ENCODE measurements around the gene SLC38A8.
A peak's percentile ranks its signal among the peaks of the same experiment; 100 is the strongest.

The SLC38A8 gene

DNA sequence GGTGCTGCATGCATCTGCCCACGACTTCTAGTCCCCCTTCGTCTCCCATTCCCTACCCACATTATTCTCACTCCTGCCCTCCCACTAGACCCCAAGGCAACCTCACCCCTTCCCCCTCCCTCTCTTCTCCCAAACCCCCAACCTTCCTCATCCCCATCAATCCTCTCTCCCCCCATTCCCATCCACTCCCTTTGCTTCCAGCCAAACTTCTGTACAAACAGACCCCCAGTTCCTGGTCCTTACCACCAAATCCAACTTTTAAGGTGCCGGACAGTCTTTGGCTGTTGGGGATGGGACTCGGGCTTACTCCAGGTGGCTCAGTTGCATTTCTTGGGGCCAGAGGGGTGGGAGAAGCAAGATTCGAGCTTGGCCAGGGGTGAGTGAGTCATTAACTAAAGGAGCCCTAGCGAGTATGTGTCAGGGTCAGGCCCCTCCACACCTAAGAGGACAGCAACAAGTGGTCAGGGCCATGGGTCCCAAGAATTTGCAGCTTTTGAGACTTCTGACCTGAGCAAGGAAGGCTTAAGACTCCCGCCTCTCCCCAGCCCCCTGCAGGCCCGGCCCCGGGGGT, at the start of gene SLC38A8:
TSS of gene SLC38A8 (minus strand) at position 488 of the 571 bp plus-strand sequence. CDS start 638 bp downstream, outside the sequence.
- DNase-seq = no peak

DNA sequence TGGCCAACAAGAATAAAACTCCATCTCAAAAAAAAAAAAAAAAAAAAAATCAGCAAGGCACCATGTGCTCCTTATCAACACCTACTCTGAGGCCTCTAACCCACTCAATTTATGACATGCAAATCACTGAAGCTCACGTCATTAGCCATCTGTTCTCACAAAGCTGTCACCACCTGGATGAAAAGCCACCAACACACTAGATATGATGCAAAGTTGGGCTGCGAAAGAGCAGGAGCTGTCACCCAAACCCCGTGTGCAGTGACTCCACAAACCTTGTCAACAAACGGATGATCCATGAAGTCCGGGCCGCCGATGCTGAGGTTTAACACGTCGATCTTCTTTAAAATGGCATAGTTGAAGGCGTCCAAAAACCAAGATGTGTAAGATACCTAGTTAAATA, 48.9 kb upstream of the SLC38A8 start:
- DNase-seq = peak; percentile 38 to 64

DNA sequence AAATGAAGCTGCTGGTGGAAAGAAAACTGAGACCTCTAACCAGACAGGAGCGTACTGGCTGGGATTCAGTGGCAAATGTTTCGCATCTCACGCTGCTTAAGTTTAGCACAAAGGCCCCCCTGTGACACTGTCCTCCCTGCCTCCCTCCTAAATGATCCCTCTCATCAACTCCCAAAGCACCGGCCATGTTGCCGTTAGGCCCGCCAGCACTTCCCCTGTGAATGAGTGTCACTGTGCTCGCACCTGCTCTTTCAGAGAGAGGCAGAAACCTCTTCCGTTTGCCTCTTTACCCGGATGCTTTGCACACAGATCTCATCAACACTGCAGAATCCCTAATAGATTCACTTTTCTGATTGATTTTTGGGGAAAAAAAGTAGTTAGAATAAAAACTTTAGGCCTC, 47.6 kb upstream of the SLC38A8 start:
- DNase-seq = no peak

DNA sequence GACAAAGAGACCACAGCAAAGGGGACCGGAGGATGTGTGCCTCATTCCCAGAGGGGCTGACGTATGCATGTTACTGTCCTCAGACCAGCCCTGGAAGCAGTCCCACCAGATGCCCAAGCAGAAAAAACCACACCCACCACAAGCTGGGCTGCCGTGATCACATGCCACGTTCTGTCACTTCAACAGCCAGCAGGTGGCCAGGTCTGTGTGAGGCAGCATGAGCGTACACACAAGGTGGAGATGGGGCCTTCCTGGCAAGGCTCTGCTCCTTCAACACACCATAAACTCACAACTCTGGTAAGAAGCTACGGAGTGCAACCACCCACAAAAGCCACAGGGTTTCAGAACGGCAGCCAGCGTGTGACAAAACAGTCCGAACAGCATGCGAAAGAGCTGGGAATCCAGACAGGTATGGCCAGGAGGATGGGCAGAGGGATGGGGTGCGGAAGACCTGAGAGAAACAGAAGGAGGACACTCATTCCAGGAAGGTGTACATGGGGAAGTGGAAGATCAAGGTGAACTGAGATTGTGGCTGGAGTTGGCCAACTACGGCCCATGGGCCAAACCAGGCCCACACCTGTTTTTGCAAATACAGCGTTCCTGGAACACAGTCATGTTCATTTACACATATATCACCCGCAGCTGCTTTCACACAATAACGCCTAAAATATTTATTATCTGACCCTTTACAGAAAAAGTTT, 46.2 kb upstream of the SLC38A8 start:
- peak in 1 of 2 experiments; percentile 5 for DNase-seq

DNA sequence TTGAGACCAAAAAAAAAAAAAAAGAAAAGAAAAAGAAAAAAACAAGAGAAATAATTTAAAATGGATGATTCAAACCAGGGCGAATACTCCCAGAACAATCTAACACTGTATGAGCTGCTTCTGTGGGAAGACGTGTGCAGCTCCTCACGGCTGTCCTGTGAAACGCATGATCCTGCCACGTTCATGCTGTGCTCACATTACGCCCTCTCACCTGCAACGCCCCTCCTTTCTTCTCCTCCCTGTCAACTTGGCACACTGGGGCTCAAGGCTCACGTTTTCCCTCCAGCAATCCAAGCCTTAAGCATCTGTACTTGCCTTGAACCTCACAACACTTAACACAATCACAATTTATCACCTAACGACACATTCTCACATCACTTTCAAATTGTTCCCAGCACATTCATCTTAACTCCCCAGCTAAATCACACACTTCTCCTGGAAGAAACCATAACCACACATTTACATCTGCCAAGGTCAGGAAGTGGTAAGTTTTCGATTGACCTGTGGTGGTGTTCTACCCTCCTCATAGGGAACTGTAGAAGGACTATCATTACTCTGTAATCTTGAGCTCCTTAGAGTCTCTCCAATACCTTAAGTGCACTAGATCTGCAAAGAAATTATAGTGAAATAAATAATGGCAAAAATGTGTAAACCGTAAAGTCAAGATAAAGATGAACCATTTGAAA, 45.0 kb upstream of the SLC38A8 start:
- no peak for DNase-seq

DNA sequence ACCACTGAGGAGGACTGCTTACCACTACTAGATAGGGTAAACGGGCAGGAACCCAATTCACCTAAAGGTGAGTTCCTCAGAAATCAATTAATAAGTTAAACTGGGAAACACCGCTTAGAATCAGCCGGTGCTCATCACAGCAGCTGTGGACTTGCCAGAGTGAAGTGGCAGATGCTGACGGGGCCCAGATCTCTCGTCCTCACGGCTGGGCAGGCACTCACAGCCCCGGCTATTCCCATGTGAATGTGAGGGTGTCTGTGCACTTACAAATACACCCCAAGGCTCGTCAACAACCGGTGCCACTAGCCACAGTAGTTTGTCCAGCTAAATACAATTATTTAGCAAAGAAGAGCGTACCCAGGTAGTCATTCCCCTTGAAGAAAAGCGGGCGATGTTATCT, 44.4 kb upstream of the SLC38A8 start:
- DNase-seq = no peak

DNA sequence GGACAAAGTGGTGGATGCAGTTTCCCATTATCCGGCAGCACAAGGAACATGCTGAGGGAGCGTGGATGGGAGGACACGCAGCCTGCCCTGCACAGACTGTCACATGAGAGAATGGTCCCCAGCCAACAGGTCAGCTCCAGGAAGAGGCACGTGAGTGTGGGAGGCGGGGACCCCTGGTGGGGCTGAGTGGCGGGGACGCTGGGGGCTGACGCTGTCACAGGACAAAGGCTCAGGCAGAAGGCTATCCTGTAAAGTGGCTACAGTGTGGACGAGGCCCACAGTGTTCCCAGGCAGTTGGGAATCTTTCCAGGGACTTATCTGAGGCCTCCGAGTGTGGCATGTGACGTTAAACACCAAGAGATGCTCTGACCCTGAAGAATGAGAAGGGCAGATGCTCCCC, 43.7 kb upstream of the SLC38A8 start:
- no peak for DNase-seq

DNA sequence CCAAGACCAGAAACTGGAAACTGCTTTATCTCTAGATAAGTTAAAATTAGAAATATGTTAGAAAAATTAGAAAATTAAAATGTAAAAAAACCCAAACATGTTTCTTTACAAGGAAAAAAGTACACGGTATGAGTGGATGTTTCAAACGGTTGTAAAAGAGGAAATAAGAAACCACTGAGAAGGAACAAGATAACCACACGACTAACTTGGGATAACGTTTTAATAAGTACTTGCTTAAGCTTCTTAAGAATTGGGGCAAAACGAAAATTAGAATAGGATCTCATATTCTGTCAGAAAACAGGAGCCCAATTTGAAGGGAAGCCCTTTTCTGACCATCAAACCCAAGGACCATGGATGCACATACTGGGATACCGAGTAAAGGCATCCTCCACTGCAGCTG, 43.2 kb upstream of the SLC38A8 start:
- no peak for DNase-seq

DNA sequence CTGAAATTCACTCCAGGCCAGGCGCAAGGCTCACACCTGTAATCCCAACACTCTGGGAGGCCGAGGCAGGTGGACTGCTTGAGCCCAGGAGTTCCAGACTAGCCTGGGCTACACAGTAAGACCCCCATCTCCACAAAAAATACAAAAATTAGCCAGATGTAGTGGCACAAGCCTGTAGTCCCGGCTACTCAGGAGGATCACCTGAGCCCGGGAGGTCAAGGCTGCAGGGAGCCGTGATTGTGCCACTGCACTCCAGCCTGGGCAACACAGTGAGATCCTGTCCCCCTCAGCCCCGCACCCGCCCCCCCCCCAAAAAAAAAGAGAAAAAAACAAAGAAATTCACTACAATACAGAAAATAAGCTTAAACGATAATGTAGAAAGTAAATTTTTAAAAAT, 42.7 kb upstream of the SLC38A8 start:
- no peak for DNase-seq

DNA sequence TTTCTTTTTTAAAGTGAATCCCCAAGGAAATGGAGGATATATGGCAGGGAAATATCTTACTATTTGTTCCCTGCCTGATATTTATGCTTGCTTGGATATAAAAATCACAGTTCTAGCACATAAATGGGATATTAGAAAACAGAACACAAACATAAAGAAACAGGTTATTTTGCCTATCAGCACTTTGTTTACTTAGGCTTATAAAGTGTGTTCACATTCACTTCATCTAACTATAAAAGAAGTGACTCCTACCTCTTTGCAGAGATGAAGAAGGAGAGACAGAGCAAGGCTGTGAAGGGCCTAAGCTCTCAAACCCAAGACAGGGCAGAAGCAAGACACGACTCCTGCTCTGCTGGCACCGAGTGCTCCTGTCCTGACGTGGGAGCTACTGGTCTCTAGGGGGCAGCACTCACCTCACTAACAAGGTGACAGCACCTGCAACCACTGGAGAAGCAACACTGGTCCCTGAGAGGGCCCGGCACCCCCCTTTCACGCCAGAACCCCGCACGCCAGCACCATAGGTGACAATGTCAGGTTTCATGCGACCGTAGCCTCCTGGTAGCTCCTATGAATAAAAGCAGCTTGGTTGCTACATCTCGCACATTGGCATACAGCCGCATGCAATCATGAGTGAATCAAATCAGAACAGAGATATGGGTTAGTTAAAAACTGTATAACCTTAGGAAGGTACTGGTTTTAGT, 42.1 kb upstream of the SLC38A8 start:
- DNase-seq = peak; percentile 64 to 72

DNA sequence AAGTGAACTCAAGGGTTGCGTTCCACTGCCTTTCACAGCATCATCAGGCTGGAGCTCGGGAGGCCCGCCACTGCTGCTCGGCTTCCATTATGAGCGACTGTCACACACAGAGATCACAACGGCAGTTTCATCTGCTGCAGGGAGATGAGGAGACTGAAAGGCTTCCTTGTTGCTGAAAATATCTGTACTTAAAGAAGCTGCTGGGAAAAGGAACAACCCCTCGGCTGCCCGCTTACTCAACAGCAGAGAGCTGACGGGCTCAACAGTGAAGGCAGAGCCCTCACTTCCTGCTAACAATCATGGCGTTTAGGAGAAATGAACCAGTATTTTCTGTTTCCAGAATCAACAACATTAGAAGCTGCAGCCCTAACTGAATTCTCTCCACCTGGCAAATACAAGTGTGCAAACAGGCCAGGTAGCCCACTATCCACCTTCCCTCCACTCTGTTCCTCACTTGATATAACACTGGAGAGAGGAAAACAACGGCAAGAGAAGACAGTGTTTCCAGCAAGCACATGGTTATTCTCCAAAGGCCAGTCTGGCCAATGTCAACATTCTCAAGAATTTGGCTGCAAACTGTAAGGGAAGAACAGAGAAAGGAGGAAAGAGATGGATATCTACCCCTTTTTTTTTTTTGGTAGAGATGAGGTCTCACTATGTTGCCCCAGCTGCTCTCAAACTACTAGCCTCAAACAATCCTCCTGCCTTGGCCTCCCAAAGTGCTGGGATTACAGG, 40.4 kb upstream of the SLC38A8 start:
- no peak for DNase-seq

DNA sequence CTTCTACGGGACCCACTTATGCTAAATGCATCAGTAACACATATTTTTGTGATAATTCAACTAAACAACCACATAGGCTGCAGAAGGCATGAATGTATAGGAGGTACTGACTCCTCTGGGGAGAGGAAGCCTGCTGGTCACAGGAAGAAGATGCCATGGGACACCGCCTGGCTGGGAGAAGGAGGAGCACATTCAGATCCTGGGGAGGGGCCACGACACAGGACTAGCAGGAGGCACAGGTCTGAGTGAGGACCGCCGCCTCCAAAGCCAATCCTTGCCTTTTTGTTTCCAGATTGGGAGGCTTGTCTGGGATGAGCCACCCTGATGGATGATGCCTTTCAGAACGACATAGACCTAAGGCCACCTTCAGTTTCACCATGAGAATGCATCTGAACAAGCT, 39.5 kb upstream of the SLC38A8 start:
- DNase-seq = no peak

DNA sequence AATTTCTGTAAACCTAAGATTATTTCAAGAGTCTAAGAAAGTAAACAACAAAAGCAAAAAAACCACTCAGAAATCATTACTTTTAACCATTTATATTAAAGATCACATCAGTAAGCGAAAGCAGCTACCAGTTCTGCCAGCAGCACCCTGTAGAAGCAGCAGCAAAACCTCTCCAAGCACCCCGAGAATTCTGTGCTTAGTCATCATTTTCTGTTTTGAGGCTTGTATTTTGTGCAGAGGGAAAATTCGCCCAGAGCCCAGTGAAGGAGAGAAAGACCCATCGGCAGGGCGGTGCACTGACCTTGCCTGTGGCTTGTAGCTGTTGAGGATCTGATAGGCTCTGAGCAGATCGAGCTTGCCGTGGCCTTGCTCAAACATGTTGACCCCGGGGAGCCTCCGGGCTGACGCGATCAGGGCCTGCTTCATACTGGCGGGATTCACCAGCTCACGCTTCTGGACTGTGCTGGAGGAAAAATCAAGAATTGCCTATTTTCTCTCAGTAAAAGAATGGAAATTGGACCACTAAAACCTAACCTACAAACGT, 38.9 kb upstream of the SLC38A8 start:
- no peak for DNase-seq

DNA sequence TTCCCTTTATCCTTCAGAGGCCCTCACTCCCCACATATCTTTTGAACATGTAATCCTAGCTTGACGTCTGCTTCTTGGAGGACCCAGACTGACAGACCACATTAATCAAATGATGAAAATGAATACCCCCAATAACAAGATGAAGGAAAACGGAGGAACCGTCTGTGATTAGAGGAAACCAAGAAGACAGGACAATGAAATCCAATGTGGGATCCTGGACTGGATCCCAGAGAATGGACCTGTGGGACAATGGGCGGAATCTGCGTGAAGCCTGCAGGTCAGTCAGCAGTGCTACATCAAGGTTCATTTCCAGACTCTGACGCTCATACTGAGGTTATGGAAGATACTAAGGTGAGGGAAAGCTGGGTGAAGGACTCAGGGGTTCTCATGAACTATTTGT, 38.2 kb upstream of the SLC38A8 start:
- no peak for DNase-seq

DNA sequence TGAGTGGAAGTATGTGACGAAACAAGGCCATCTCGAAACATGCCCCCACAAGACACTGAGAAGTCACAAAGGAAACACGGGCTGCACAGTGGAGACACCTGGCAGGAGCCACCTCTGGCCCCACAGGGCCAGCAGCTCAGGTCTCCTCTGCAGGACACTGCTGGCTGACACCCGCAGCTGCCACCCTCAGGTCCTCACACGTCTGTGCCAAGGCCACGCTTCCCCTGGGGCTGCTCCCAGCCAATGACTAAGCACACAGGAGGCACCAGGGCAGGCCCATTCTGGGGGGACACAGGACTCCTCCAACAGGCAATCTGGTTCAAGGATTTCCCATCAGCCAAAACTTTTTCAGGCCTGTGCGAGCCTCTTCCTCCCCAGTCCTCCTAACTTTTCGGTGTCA, 37.8 kb upstream of the SLC38A8 start:
- no peak for DNase-seq

DNA sequence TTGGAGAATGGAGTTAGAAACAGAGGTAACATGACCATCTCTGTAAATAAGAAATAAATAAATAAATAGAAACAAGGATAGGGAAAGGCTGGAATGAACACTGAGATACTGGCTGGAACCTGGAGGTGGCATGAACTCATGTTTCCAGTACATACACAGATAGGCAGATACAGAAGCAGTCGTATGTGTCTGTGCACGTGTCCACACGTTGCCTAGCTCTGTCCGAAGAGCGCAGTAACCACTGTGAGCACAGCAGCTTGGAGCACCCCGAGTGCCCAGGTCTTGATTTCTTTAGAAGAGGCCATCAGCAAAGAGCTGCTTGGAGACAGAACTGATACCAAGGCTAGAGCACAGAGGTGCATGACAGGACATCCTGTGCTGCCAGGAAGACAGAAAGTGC, 37.1 kb upstream of the SLC38A8 start:
- no peak for DNase-seq

DNA sequence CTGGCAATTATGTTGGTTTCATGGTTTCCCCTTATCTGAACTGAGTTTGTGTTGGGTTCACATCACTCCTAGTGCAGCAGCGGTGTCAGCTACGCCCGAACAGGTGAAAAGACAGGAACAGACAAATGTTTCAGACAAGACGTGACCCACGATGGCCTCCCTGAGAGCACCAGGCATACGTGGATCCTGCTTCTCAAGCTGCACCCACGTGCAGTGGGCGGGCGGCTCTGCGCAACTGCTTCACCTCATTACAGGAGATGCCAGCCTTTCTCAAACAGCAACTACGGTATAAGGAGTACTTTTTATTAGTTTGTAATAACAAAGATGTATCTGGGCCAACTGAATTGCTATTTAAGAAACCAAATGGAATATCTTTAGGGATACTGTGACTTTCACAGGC, 32.8 kb upstream of the SLC38A8 start:
- DNase-seq = no peak

DNA sequence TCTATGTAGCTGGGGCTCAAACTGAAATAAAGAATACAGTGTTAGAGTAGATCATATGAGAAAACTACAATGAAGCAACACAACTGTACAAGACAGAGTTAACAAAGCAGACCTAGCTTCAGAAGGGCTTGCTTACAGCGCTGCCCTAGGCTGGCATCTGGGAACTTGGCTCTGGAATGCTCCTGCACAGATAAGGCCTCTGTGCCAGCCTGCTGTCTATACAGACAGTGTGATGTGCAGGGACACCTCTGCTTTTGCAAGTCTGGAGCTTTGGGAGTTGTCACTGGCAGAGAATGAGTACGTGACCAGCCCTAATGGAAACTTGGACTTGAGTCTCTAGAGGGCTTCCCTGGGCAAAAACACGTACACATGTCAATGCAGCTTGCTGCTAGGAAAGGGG, 32.1 kb upstream of the SLC38A8 start:
- no peak for DNase-seq

DNA sequence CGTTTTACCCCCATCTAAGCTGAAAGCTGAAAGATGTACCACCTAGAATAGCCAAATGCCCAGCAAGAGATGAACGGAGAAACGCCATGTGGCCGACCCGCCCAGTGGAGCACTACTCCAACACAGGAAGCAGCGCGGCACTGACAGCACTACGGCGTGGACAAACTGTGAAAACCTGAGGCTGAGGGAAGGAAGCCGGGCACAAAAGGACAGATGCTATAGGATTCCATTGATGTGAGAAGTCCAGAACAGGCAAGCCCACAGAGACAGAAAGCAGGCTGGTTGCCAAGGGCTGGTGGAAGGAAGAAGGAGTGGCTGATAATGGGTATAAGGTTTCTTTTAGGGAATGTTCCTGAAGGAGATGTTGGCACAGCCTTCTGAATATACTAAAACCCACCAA, 29.4 kb upstream of the SLC38A8 start:
- no peak for DNase-seq

DNA sequence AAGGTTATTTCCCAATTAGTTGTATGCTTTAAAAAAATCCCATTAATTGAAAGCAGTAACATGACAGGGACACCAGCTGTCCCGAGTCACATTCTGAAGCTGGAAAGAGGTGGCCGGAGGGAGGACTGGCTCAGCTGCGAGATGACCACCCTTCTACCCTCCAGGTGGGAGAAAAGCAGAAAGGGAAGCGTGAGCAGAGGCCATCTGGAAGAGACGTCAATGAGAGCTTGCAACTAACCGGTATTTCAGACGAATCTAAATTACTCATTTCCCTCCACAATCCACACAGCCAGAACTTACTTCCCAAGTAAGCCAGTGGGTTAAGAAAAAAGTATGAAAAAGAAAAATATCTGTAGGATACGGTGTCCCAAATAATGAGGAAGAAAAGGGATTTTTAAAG, 28.5 kb upstream of the SLC38A8 start:
- no peak for DNase-seq

DNA sequence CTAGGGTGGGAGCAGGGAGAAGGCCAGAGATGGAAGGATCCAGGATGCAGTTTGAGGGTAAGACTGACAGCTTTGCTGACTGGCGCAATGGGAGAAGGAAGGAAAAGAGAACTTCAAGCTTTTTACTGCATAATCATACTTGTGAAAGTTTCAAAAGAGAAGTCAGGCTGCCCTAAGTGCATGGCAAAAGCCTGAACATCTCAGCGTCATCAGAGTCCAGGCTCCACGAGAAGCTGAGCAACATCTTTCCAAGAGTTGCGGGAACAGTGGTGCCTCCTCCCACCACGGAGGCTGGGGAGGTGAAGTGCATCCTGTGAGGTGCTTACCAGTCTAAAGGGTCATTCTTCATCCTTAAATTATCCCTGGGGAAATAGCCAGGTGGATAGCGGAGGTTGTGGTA, 26.9 kb upstream of the SLC38A8 start:
- no peak for DNase-seq

DNA sequence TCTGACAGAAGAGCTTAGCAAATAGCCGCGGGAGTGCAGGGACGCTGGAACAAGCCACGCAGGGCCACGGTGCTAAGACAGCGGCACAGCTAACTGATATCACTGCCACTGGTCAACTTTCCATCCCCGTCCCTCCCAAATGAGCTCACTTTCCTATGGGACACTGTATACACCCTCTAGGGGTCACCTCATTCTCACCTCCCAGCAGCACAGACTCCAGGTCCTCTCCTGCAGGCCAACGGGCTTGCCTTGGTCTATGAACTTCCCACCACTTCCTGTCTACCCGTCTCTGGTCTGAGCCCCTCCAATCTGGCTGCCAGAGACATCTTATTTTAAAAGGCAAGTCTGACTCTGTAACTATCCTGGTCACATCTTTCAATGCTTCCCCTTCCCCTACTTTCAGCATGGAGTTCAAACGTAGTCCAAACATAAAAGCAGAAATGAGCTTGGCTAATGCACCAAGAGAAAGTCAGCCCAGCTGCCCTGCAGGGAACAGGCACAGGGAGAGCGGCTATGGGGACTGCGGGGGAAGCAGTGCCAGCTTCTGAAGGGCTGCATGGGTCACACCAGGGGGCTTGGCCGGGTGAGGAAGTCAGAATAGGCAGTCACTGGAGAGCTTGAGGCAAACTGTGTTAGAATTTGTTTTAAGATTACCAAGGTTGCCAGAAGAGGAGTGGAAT, 26.3 kb upstream of the SLC38A8 start:
- no peak for DNase-seq
